GM23338 (cell line): Measurements from ENCODE around the gene ZNF385C. TPM values are rescaled to one million over a fixed set of nuclear protein-coding genes. Genes with fewer than 3 reads are reported as not detected.

ENCODE experiments used
- ATAC-seq: fragments of 200-7000 bp; cut with Tn5 transposase; 3 replicates; pipeline ENCODE4 v1.9.1; 2020
- DNase-seq: peaks from one replicate; pipeline ENCODE4 v3.0.0-alpha.2; 2015; ENCODE audit warnings: low spot score
- H2AFZ ChIP-seq: fragments of 200-600 bp; sonication (generic); 2 replicates; pipeline ENCODE4 v1.8.0; 2016; ENCODE audit warnings: antibody characterized with exemption, mild to moderate bottlenecking, moderate library complexity
- H3F3A ChIP-seq: fragments of 200-600 bp; sonication (generic); replicated peaks from 2 replicates; pipeline ENCODE4 v1.8.0; 2017; ENCODE audit warnings: antibody characterized with exemption, mixed run types, low read depth
- H3K27ac ChIP-seq: fragments of 200-600 bp; sonication (generic); 2 replicates; pipeline ENCODE4 v1.6.1; 2016; ENCODE audit warnings: low read depth
- H3K27me3 ChIP-seq: fragments of 200-600 bp; sonication (generic); 2 replicates; pipeline ENCODE4 v1.8.0; 2016; ENCODE audit warnings: mild to moderate bottlenecking, mixed run types, moderate library complexity; ENCODE audit not compliant: insufficient read depth
- H3K36me3 ChIP-seq: fragments of 200-600 bp; sonication (generic); 2 replicates; pipeline ENCODE4 v1.8.0; 2016; ENCODE audit warnings: mild to moderate bottlenecking; ENCODE audit not compliant: insufficient read depth
- H3K4me1 ChIP-seq: fragments of 200-600 bp; sonication (generic); 2 replicates; pipeline ENCODE4 v1.8.0; 2016; ENCODE audit warnings: mild to moderate bottlenecking, moderate library complexity; ENCODE audit not compliant: insufficient read depth
- H3K4me2 ChIP-seq: fragments of 200-600 bp; sonication (generic); 2 replicates; pipeline ENCODE4 v1.7.1; 2017; ENCODE audit warnings: mixed run types
- H3K4me3 ChIP-seq: fragments of 200-600 bp; sonication (generic); 2 replicates; pipeline ENCODE4 v1.6.1; 2016; ENCODE audit warnings: mixed run types
- H3K79me2 ChIP-seq: fragments of 200-600 bp; sonication (generic); replicated peaks from 2 replicates; pipeline ENCODE4 v1.8.0; 2017; ENCODE audit warnings: mild to moderate bottlenecking; ENCODE audit not compliant: insufficient read depth
- H3K9me2 ChIP-seq: fragments of 200-600 bp; sonication (generic); 2 replicates; pipeline ENCODE4 v1.8.0; 2017; ENCODE audit not compliant: insufficient read depth
- H4K20me1 ChIP-seq: fragments of 200-600 bp; sonication (generic); replicated peaks from 2 replicates; pipeline ENCODE4 v1.8.0; 2017; ENCODE audit warnings: mild to moderate bottlenecking; ENCODE audit not compliant: insufficient read depth
- H3K27ac Mint-ChIP-seq: 2 replicates; pipeline ENCODE4 v1.8.0; 2020; ENCODE audit warnings: inconsistent platforms, mild to moderate bottlenecking, moderate library complexity, mixed read lengths
- H3K27me3 Mint-ChIP-seq: 3 replicates; pipeline ENCODE4 v1.8.0; 2022; ENCODE audit warnings: low read depth, mild to moderate bottlenecking, moderate library complexity, mixed read lengths, inconsistent platforms; ENCODE audit not compliant: insufficient read depth, poor library complexity
- H3K36me3 Mint-ChIP-seq: 3 replicates; pipeline ENCODE4 v1.8.0; 2021; ENCODE audit warnings: low read depth, mild to moderate bottlenecking, inconsistent platforms, moderate library complexity, mixed read lengths
- H3K4me1 Mint-ChIP-seq: 3 replicates; pipeline ENCODE4 v1.8.0; 2020; ENCODE audit warnings: mild to moderate bottlenecking, inconsistent platforms, mixed read lengths
- H3K4me3 Mint-ChIP-seq: 3 replicates; pipeline ENCODE4 v1.8.0; 2021; ENCODE audit warnings: moderate library complexity, mild to moderate bottlenecking, inconsistent platforms, mixed read lengths
- H3K9me3 Mint-ChIP-seq: 3 replicates; pipeline ENCODE4 v1.8.0; 2020; ENCODE audit warnings: moderate library complexity, mild to moderate bottlenecking, inconsistent platforms, mixed read lengths
- CREB1 ChIP-seq: fragments of 250-450 bp; sonication (Bioruptor Pico); IDR thresholded peaks from 2 replicates; pipeline ENCODE4 v1.5.0; 2020; ENCODE audit warnings: low read depth, mild to moderate bottlenecking, moderate library complexity
- ETS1 ChIP-seq: IDR thresholded peaks from 2 replicates; pipeline ENCODE4 v1.6.1; 2016; ENCODE audit warnings: antibody characterized with exemption
- EZH2 ChIP-seq: fragments of 200-600 bp; sonication (generic); IDR thresholded peaks from one replicate; pipeline ENCODE4 v1.8.0; 2017; ENCODE audit warnings: antibody characterized with exemption, mild to moderate bottlenecking, low read depth; ENCODE audit not compliant: unreplicated experiment
- EZH2phosphoT487 ChIP-seq: fragments of 200-600 bp; sonication (generic); IDR thresholded peaks from one replicate; pipeline ENCODE4 v1.8.1; 2018; ENCODE audit warnings: antibody characterized with exemption; ENCODE audit not compliant: unreplicated experiment
- JUNB ChIP-seq: IDR thresholded peaks from one replicate; pipeline ENCODE4 v1.6.1; 2016; ENCODE audit warnings: antibody characterized with exemption; ENCODE audit not compliant: unreplicated experiment
- NANOG ChIP-seq: IDR thresholded peaks from 2 replicates; pipeline ENCODE4 v1.6.1; 2016; ENCODE audit warnings: antibody characterized with exemption, borderline replicate concordance
- POLR2AphosphoS5 ChIP-seq: IDR thresholded peaks from 2 replicates; pipeline ENCODE4 v1.6.1; 2016; ENCODE audit warnings: antibody characterized with exemption, low read depth
- STAT1 ChIP-seq: IDR thresholded peaks from one replicate; pipeline ENCODE4 v1.6.1; 2016; ENCODE audit warnings: antibody characterized with exemption; ENCODE audit not compliant: unreplicated experiment
- ZNF114 ChIP-seq: fragments of 250-450 bp; sonication (Bioruptor Pico); IDR thresholded peaks from 2 replicates; pipeline ENCODE4 v1.5.0; 2020; ENCODE audit warnings: mild to moderate bottlenecking, moderate library complexity
- ZNF331 ChIP-seq: fragments of 250-450 bp; sonication (Bioruptor Pico); IDR thresholded peaks from 2 replicates; pipeline ENCODE4 v1.5.0; 2020; ENCODE audit warnings: low read depth, mild to moderate bottlenecking, moderate library complexity
- ZNF462 ChIP-seq: fragments of 250-450 bp; sonication (Bioruptor Pico); IDR thresholded peaks from 2 replicates; pipeline ENCODE4 v1.5.0; 2020; ENCODE audit warnings: mild to moderate bottlenecking, moderate library complexity
- polyA plus RNA-seq: library from polyadenylated mRNA; unstranded; fragments of >200 nt; fragmentation: Nextera tagmentation; extraction: Ambion mirVana; gene quantifications from 2 replicates; pipeline ENCODE4 v1.2.1, GENCODE V29; 2016
- total RNA-seq: library from RNA; depleted of rRNA; stranded (reverse); fragments of >200 nt; shearing (Covaris generic); gene quantifications from 2 replicates; pipeline ENCODE4 v1.2.3, GENCODE V29; 2014
- TF ChIP-seq, protein P1 (sequence below), 2 experiments: fragments of 200-600 bp in 1 of 2; sonication (generic) in 1 of 2; conservative IDR thresholded peaks; 2 replicates each; pipeline versions ENCODE4 v1.5.1 to v1.6.1; 2016 to 2017; ENCODE audit warnings: antibody characterized with exemption in 2 of 2, low read depth in 2 of 2, mild to moderate bottlenecking in 2 of 2, moderate library complexity in 1 of 2
- TF ChIP-seq, protein P2 (sequence below): IDR thresholded peaks from one replicate; pipeline ENCODE4 v1.6.1; 2018; ENCODE audit warnings: antibody characterized with exemption; ENCODE audit not compliant: unreplicated experiment

The ZNF385C gene
- total and polyA plus RNA-seq, 2 experiments from 2014 or later, result 1.9 to 3.1 TPM

DNA sequence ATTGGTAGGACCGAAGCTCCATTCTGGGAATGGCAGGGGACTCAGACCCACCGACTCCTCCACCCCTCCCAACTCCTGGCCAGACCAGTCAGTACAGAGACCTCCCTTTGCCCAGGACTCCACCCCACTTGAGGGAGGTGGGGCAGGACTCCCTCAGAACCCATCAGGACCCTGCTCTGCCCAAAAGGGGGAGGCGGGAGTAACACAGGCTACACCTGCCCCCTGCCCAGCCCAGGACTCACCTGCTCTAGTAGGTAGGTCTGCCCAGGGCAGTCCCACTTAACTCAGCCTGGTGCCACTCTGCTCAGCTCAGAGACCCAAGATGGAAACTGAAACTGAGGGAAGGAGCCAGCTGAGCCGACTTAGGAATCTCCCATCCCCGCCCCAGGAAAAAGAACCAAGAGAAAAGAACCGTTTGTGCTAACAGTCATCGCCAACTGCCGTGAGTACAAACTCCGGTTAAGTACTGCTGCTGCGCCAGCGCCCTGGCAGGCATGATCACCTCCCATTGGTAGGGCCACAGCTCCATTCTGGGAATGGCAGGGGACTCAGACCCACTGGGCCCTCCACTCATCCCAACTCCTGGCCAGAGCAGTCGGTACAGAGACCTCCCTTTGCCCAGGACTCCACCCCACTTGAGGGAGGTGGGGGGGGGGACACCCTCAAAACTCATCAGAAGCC is 13.7 kb upstream of the ZNF385C start:
- Mint-ChIP-seq H3K4me3 (no peak overlapping the region; the same call in 2 of the 3 replicates), H3K27ac (peak overlapping the region; percentile 16; the same call in 1 of the 2 replicates), H3K9me3 (no peaks in the 10 kb centered on the region), H3K36me3 (peaks cover 19% of the 10 kb centered on the region), H3K27me3 (peaks cover 26% of the 10 kb centered on the region), H3K4me1 (peaks cover 24% of the 10 kb centered on the region)
- ATAC-seq (peak; percentile 11), DNase-seq (no peak)
- Histone ChIP-seq H2AFZ (no peak overlapping the region), H4K20me1 (0 out of 2 replicates have a peak, but pooled peaks cover 5% of the 10 kb centered on the region), H3K9me2 (no peaks in the 10 kb centered on the region), H3K27ac (no peak overlapping the region), H3K79me2 (no peaks in the 10 kb centered on the region), H3K36me3 (no peaks in the 10 kb centered on the region; the same call in 1 of the 2 replicates), H3K4me1 (peaks cover 11% of the 10 kb centered on the region), H3K4me3 (no peak overlapping the region), H3F3A (0 out of 2 replicates have a peak, but pooled peaks cover 14% of the 10 kb centered on the region), H3K4me2 (no peak overlapping the region), H3K27me3 (no peaks in the 10 kb centered on the region)
- TF ChIP-seq EZH2phosphoT487 (no peak), ZNF462 (CRISPR knock-in tag) (no peak), ZNF114 (CRISPR knock-in tag) (no peak), NANOG (no peak), STAT1 (no peak), EZH2 (no peak), POLR2AphosphoS5 (no peak), JUNB (no peak), ETS1 (no peak), CREB1 (CRISPR knock-in tag) (no peak), ZNF331 (CRISPR knock-in tag) (no peak)
- TF ChIP-seq, protein P1, sequence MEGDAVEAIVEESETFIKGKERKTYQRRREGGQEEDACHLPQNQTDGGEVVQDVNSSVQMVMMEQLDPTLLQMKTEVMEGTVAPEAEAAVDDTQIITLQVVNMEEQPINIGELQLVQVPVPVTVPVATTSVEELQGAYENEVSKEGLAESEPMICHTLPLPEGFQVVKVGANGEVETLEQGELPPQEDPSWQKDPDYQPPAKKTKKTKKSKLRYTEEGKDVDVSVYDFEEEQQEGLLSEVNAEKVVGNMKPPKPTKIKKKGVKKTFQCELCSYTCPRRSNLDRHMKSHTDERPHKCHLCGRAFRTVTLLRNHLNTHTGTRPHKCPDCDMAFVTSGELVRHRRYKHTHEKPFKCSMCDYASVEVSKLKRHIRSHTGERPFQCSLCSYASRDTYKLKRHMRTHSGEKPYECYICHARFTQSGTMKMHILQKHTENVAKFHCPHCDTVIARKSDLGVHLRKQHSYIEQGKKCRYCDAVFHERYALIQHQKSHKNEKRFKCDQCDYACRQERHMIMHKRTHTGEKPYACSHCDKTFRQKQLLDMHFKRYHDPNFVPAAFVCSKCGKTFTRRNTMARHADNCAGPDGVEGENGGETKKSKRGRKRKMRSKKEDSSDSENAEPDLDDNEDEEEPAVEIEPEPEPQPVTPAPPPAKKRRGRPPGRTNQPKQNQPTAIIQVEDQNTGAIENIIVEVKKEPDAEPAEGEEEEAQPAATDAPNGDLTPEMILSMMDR (conservative IDR thresholded peaks at IDR 0.05; ENCODE audit: low read depth in 2 of 2), result no peak
- TF ChIP-seq, protein P2, sequence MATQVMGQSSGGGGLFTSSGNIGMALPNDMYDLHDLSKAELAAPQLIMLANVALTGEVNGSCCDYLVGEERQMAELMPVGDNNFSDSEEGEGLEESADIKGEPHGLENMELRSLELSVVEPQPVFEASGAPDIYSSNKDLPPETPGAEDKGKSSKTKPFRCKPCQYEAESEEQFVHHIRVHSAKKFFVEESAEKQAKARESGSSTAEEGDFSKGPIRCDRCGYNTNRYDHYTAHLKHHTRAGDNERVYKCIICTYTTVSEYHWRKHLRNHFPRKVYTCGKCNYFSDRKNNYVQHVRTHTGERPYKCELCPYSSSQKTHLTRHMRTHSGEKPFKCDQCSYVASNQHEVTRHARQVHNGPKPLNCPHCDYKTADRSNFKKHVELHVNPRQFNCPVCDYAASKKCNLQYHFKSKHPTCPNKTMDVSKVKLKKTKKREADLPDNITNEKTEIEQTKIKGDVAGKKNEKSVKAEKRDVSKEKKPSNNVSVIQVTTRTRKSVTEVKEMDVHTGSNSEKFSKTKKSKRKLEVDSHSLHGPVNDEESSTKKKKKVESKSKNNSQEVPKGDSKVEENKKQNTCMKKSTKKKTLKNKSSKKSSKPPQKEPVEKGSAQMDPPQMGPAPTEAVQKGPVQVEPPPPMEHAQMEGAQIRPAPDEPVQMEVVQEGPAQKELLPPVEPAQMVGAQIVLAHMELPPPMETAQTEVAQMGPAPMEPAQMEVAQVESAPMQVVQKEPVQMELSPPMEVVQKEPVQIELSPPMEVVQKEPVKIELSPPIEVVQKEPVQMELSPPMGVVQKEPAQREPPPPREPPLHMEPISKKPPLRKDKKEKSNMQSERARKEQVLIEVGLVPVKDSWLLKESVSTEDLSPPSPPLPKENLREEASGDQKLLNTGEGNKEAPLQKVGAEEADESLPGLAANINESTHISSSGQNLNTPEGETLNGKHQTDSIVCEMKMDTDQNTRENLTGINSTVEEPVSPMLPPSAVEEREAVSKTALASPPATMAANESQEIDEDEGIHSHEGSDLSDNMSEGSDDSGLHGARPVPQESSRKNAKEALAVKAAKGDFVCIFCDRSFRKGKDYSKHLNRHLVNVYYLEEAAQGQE, result no peak
